ENCODE data around the gene FEZF1. TPM values are rescaled to one million over a fixed set of nuclear protein-coding genes. Genes with fewer than 3 reads are reported as not detected.
A peak's percentile ranks its signal among the peaks of the same experiment; 100 is the strongest.

The FEZF1 gene
- total RNA-seq, 1 donor from 2014 or later, result 0.28 TPM

DNA sequence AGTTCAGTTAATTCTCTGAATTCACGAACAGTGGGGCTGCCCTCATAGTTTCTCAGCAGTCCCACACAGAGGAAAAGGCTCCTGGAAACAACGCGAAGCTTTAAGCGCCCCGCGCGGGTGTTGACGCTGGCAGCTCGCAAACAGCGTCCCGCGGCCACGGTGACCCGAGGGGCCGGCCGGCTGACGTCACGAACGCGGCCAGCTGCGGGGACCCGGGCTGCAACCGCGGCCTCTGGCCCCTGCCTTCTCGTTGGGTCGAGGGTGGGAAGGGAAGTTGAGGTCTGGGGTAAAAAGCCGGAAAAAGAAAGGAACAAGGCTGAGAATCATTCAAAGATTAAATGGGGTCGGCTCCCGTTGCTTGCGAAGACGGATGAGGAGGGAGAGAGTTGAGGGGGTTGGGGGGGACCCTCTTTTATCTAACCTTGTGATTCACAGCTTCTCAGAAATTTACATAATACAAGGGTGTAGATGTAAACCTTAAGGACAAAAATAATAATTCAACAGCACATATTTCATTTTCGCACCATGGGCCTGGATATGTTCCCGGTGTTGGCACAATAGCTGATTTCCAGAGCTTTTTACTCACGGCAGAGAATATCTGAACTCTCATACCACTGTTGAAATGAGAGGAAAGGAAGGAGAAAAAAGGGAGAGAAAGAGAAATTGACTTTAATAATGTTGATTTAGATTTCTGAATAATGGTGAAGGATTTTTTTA lies 7.3 kb upstream of the FEZF1 start:
- H3K4me3 Mint-ChIP-seq (ENCODE audit: unreplicated experiment), result no peak overlapping the region
- TF ChIP-seq, protein P1, sequence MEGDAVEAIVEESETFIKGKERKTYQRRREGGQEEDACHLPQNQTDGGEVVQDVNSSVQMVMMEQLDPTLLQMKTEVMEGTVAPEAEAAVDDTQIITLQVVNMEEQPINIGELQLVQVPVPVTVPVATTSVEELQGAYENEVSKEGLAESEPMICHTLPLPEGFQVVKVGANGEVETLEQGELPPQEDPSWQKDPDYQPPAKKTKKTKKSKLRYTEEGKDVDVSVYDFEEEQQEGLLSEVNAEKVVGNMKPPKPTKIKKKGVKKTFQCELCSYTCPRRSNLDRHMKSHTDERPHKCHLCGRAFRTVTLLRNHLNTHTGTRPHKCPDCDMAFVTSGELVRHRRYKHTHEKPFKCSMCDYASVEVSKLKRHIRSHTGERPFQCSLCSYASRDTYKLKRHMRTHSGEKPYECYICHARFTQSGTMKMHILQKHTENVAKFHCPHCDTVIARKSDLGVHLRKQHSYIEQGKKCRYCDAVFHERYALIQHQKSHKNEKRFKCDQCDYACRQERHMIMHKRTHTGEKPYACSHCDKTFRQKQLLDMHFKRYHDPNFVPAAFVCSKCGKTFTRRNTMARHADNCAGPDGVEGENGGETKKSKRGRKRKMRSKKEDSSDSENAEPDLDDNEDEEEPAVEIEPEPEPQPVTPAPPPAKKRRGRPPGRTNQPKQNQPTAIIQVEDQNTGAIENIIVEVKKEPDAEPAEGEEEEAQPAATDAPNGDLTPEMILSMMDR (IDR thresholded peaks at IDR 0.05; ENCODE audit: unreplicated experiment), result no peak

DNA sequence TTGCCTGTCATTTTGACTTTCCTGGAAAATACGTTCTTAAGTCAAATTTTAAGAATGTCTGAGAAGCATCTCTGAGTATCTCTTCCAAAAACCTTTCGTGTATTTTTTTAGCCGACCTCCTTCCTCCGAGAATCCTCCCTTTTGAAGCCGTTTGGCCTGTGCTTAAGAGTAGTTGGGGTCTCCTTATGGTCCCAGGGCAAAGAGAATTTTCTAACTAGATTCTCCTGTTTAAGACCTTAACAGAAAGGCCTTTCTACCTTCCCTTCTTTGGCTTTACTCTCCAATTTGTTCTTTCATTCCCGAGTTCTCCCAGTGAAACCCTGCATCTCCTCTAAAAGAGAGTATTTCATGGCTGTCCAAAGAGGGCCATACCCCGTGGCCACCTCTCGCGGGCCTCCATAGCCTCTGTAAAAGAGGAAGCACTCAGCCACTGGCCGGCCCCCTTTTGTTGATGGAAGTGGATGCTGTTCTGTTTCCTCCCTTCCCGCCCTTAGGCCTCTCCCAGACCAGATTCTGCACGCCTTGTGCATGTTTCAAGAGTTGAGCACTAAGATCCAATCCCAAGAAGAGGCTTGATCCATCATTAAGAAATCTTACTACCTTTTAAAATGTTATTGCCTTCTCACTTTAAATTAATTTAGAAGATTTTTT lies 6.6 kb upstream of the FEZF1 start:
- DNase-seq (ENCODE audit: low spot score), result peak; percentile 50
- Mint-ChIP-seq H3K27ac (ENCODE audit: unreplicated experiment) (no peak overlapping the region), H3K27me3 (ENCODE audit: unreplicated experiment) (peaks cover 35% of the 10 kb centered on the region), H3K36me3 (ENCODE audit: low read depth, unreplicated experiment) (peaks cover 5% of the 10 kb centered on the region), H3K9me3 (ENCODE audit: unreplicated experiment) (no peaks in the 10 kb centered on the region), H3K4me3 (ENCODE audit: unreplicated experiment) (peak overlapping the region; percentile 79), H3K4me1 (ENCODE audit: unreplicated experiment) (peaks cover 28% of the 10 kb centered on the region)
- TF ChIP-seq, protein P1 (IDR thresholded peaks at IDR 0.05; ENCODE audit: unreplicated experiment), result no peak

More for the DNA sequence above, 7.3 kb upstream of the FEZF1 start:
- Mint-ChIP-seq H3K4me1 (ENCODE audit: unreplicated experiment) (peaks cover 26% of the 10 kb centered on the region), H3K9me3 (ENCODE audit: unreplicated experiment) (no peaks in the 10 kb centered on the region), H3K36me3 (ENCODE audit: low read depth, unreplicated experiment) (peaks cover 5% of the 10 kb centered on the region), H3K27me3 (ENCODE audit: unreplicated experiment) (peaks cover 30% of the 10 kb centered on the region), H3K27ac (ENCODE audit: unreplicated experiment) (no peak overlapping the region)
- DNase-seq (ENCODE audit: low spot score), result peak; percentile 59

DNA sequence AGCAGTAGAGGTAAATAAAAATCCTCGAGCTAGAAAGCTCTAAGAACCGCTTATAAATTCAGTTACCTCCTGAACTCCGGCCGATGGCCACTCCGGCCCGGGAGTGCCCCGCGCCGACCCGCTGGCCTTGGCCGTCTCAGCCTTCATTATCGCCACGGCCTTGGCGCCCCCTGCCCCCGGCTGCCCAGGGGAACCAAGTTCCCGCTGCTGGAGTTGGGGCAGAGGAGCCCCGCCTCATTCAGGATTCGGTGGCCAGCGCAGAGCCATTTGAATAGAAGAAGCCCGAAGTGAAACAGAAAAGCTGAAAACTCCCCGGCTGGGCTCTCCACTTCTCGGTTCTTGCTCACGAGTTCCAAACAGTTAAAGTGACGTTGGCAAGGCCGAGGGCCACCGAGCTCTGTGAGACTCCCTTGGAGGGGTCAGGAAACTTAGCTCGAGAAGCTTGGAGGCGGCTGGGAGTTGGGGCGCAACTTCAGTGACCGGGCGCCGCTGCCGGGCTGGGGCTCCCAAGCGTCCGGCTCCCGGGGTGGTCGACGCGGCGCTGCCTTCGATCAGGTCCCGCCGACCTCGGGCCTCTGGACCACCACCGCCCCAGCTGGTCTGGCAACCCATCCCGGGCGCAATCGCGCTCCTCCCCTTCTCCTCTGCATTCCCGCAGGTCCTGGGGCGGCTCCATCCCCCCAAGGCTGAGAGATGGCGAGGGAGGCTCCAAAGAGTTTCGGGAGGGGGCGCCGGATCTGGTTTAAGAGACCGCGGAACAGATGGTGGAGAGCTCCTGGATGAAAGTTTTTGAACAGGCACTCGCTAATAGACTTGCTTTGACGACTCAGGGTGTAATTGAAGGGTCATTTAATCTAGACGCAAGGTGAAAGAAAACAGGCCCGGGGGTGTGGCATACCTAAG lies 5.8 kb upstream of the FEZF1 start:
- peak; percentile 34 for DNase-seq (ENCODE audit: low spot score)
- no peaks in the 10 kb centered on the region for H3K9me3 Mint-ChIP-seq (ENCODE audit: unreplicated experiment)
- peaks cover 5% of the 10 kb centered on the region for H3K36me3 Mint-ChIP-seq (ENCODE audit: low read depth, unreplicated experiment)
- TF ChIP-seq, protein P1 (IDR thresholded peaks at IDR 0.05; ENCODE audit: unreplicated experiment), result no peak
- peak overlapping the region; percentile 79 for H3K4me3 Mint-ChIP-seq (ENCODE audit: unreplicated experiment)
- H3K4me1 Mint-ChIP-seq (ENCODE audit: unreplicated experiment), result peaks cover 29% of the 10 kb centered on the region
- no peak overlapping the region for H3K27ac Mint-ChIP-seq (ENCODE audit: unreplicated experiment)
- H3K27me3 Mint-ChIP-seq (ENCODE audit: unreplicated experiment), result peaks cover 38% of the 10 kb centered on the region

DNA sequence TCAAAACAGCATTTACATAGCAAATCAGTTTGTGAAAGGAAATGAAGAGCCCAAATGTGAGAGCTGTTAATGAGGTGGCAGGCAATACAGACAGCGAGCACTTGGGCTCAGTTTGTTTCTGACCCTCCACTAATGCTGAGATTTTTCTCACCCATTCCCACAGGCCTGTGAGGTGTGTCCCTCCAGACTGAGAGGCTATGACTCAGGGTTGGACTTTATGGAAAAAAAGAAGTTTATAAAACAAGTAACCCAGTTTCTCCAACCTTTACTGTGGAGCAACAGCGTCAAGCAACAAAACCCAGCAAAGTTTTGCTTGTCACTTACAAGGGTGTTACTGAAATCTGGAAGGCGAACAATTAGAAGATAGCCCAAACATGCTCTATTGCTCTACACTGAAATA lies 4.9 kb upstream of the FEZF1 start:
- no peak overlapping the region for H3K27ac Mint-ChIP-seq (ENCODE audit: unreplicated experiment)
- TF ChIP-seq, protein P1 (IDR thresholded peaks at IDR 0.05; ENCODE audit: unreplicated experiment), result no peak

More for the DNA sequence above, 4.9 kb upstream of the FEZF1 start:
- Mint-ChIP-seq H3K27me3 (ENCODE audit: unreplicated experiment) (peaks cover 34% of the 10 kb centered on the region), H3K4me1 (ENCODE audit: unreplicated experiment) (peaks cover 30% of the 10 kb centered on the region), H3K36me3 (ENCODE audit: low read depth, unreplicated experiment) (peaks cover 2% of the 10 kb centered on the region), H3K9me3 (ENCODE audit: unreplicated experiment) (no peaks in the 10 kb centered on the region), H3K4me3 (ENCODE audit: unreplicated experiment) (peak overlapping the region; percentile 78)
- DNase-seq (ENCODE audit: low spot score), result no peak
